SK-N-MC (cell line): Measurements from ENCODE around the gene PLEKHG5.

Source experiments
- DNase-seq: peaks from one replicate; pipeline ENCODE4 v3.0.0-alpha.2; 2011; ENCODE audit warnings: low read depth, low spot score
- H3K27ac ChIP-seq: fragments of 200-600 bp; sonication (generic); 2 replicates; pipeline ENCODE4 v1.5.1; 2016; ENCODE audit warnings: mixed run types
- H3K36me3 ChIP-seq: fragments of 200-600 bp; sonication (generic); 2 replicates; pipeline ENCODE4 v1.6.1; 2017; ENCODE audit warnings: antibody characterized with exemption, low read length, mixed read lengths; ENCODE audit not compliant: insufficient read depth
- H3K4me3 ChIP-seq: fragments of 200-600 bp; sonication (generic); 2 replicates; pipeline ENCODE4 v1.5.1; 2016
- H3K9ac ChIP-seq: fragments of 200-600 bp; sonication (generic); 2 replicates; pipeline ENCODE4 v1.8.0; 2017; ENCODE audit warnings: mixed run types, mixed read lengths; ENCODE audit not compliant: insufficient read length
- H3K9me3 ChIP-seq: fragments of 200-600 bp; sonication (generic); 2 replicates; pipeline ENCODE4 v1.6.1; 2017; ENCODE audit warnings: low read depth, mild to moderate bottlenecking, antibody characterized with exemption, low read length, moderate library complexity, mixed read lengths
- EZH2 ChIP-seq: fragments of 200-600 bp; sonication (generic); IDR thresholded peaks from one replicate; pipeline ENCODE4 v1.6.1; 2017; ENCODE audit warnings: antibody characterized with exemption
- FOXP2 ChIP-seq: optimal IDR thresholded peaks from 2 replicates; pipeline ENCODE3; 2011; ENCODE audit warnings: mild to moderate bottlenecking, moderate library complexity; ENCODE audit not compliant: insufficient read depth; ENCODE audit errors: extremely low read length, control extremely low read depth
- POLR2AphosphoS5 ChIP-seq: IDR thresholded peaks from 2 replicates; pipeline ENCODE4 v1.6.1; 2012; ENCODE audit warnings: mild to moderate bottlenecking, low read depth, low read length, borderline replicate concordance

The PLEKHG5 gene

GRCh38 chr1:6488602-6489382 lies 2.7 kb downstream of the PLEKHG5 start:
- no peaks in the 10 kb centered on the region for H3K9me3 ChIP-seq
- no peak for DNase-seq
- H3K9ac ChIP-seq = no peak overlapping the region
- TF ChIP-seq FOXP2 (no peak), POLR2AphosphoS5 (no peak), EZH2 (no peak)
- no peak overlapping the region for H3K27ac ChIP-seq
- H3K4me3 ChIP-seq = no peak overlapping the region
- H3K36me3 ChIP-seq = no peaks in the 10 kb centered on the region

GRCh38 chr1:6487804-6488484 lies 3.5 kb downstream of the PLEKHG5 start:
- no peak for TF ChIP-seq FOXP2
- TF ChIP-seq EZH2 = no peak
- no peak for TF ChIP-seq POLR2AphosphoS5
- no peak overlapping the region for H3K9ac ChIP-seq

GRCh38 chr1:6486433-6487011 lies 4.9 kb downstream of the PLEKHG5 start:
- Histone ChIP-seq H3K36me3 (no peaks in the 10 kb centered on the region), H3K9ac (no peak overlapping the region), H3K9me3 (no peaks in the 10 kb centered on the region), H3K4me3 (no peak overlapping the region), H3K27ac (no peak overlapping the region)
- DNase-seq = peak; percentile 53
- TF ChIP-seq EZH2 = no peak
- TF ChIP-seq FOXP2 = no peak
- no peak for TF ChIP-seq POLR2AphosphoS5

More at GRCh38 chr1:6487804-6488484, 3.5 kb downstream of the PLEKHG5 start:
- no peak overlapping the region for H3K27ac ChIP-seq
- no peak for DNase-seq
- no peak overlapping the region for H3K4me3 ChIP-seq
- no peaks in the 10 kb centered on the region for H3K9me3 ChIP-seq
- no peaks in the 10 kb centered on the region for H3K36me3 ChIP-seq

- H3K27ac ChIP-seq = no peak overlapping the region
- H3K36me3 ChIP-seq = no peaks in the 10 kb centered on the region
- no peak overlapping the region for H3K4me3 ChIP-seq
- no peak for DNase-seq
- H3K9me3 ChIP-seq = no peaks in the 10 kb centered on the region
- no peak overlapping the region for H3K9ac ChIP-seq
- TF ChIP-seq FOXP2 = no peak
- TF ChIP-seq POLR2AphosphoS5 = no peak
- TF ChIP-seq EZH2 = no peak
Measured at GRCh38 chr1:6485168-6486101, 6.0 kb downstream of the PLEKHG5 start.

- no peak overlapping the region for H3K9ac ChIP-seq
- no peak overlapping the region for H3K4me3 ChIP-seq
- H3K36me3 ChIP-seq = no peaks in the 10 kb centered on the region
- TF ChIP-seq EZH2 (no peak), FOXP2 (no peak), POLR2AphosphoS5 (no peak)
- no peak overlapping the region for H3K27ac ChIP-seq
- no peaks in the 10 kb centered on the region for H3K9me3 ChIP-seq
- no peak for DNase-seq
Measured at GRCh38 chr1:6484826-6485167, 6.7 kb downstream of the PLEKHG5 start.

- Histone ChIP-seq H3K27ac (no peak overlapping the region), H3K36me3 (no peaks in the 10 kb centered on the region), H3K9me3 (no peaks in the 10 kb centered on the region), H3K9ac (no peak overlapping the region), H3K4me3 (no peak overlapping the region)
- TF ChIP-seq EZH2 (no peak), FOXP2 (no peak), POLR2AphosphoS5 (no peak)
- DNase-seq = no peak
Measured at GRCh38 chr1:6483761-6484117, 7.7 kb downstream of the PLEKHG5 start.

- H3K9ac ChIP-seq = no peak overlapping the region
- DNase-seq = no peak
- no peak overlapping the region for H3K27ac ChIP-seq
- TF ChIP-seq FOXP2 (no peak), EZH2 (no peak), POLR2AphosphoS5 (no peak)
- no peaks in the 10 kb centered on the region for H3K36me3 ChIP-seq
- H3K4me3 ChIP-seq = no peak overlapping the region
- no peaks in the 10 kb centered on the region for H3K9me3 ChIP-seq
Measured at GRCh38 chr1:6483017-6483760, 8.3 kb downstream of the PLEKHG5 start.

GRCh38 chr1:6481820-6482219 lies 9.6 kb downstream of the PLEKHG5 start:
- no peaks in the 10 kb centered on the region for H3K9me3 ChIP-seq
- no peaks in the 10 kb centered on the region for H3K36me3 ChIP-seq

More at GRCh38 chr1:6481820-6482219, 9.6 kb downstream of the PLEKHG5 start:
- Histone ChIP-seq H3K27ac (no peak overlapping the region), H3K9ac (no peak overlapping the region), H3K4me3 (no peak overlapping the region)
- TF ChIP-seq EZH2 = no peak
- no peak for TF ChIP-seq POLR2AphosphoS5
- no peak for TF ChIP-seq FOXP2
- no peak for DNase-seq
